Muscle layer of colon (tissue), 2 donors: ENCODE results near the gene HOXB2.
"Not testable (repeated sequence)": the region's sequence is repeated elsewhere in the genome, so short reads cannot be mapped to it uniquely, and the experiment has no call there.

ENCODE experiments used
- H3K27ac ChIP-seq: one replicate; pipeline ENCODE4 v1.7.0; 2013; ENCODE audit warnings: low read depth, mild to moderate bottlenecking, low read length, moderate library complexity
- H3K27me3 ChIP-seq, 2 donors: one replicate each; pipeline ENCODE4 v1.7.0; 2013; ENCODE audit warnings: low read length in 2 of 2, mild to moderate bottlenecking in 2 of 2; ENCODE audit not compliant: insufficient read depth in 2 of 2, control insufficient read depth in 1 of 2
- H3K36me3 ChIP-seq: one replicate; pipeline ENCODE4 v1.7.0; 2013; ENCODE audit warnings: mild to moderate bottlenecking, low read length; ENCODE audit not compliant: insufficient read depth
- H3K4me1 ChIP-seq: one replicate; pipeline ENCODE4 v1.7.0; 2013; ENCODE audit warnings: mild to moderate bottlenecking, low read length; ENCODE audit not compliant: insufficient read depth
- H3K4me3 ChIP-seq, 2 donors: one replicate each; pipeline ENCODE4 v1.7.0; 2013; ENCODE audit warnings: low read length in 2 of 2, low read depth in 1 of 2, mild to moderate bottlenecking in 1 of 2, moderate library complexity in 1 of 2
- H3K9ac ChIP-seq: one replicate; pipeline ENCODE4 v1.7.0; 2013; ENCODE audit warnings: low read length
- H3K9me3 ChIP-seq: one replicate; pipeline ENCODE4 v1.7.0; 2013; ENCODE audit warnings: mild to moderate bottlenecking, low read length
- donor health status: abdominal sarcoma.
- donor health status: Adenocarcinoma of cecum.

The HOXB2 gene

DNA sequence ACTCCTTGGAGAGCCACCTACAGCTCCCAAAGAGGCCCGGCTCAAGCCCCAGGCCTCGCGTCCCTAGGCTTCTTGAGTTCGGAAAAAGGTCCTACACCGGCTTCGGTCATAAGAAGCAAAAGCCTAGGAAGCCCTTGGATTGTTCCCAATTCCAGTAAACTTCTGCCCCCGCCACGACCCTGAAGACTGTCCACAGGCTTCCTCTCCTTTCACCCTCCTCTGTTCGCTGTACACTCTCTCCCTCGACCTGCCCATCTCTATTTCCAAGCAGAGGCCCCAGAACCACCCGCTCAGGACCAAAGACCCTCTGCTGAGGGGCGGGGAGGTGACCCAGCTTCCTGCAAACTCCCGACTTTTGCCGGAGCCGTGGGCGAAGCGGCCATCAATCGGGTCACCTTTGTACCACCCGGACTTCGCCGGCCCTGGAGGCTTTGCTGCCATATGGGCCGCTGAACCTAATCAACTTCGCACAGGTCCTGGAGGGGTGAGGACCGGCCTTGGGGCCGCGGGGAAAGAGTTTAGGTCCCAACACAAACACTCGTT is 2.7 kb downstream of the HOXB2 start:
- H3K4me1 ChIP-seq = peaks cover 33% of the 10 kb centered on the region
- peaks cover 4% of the 10 kb centered on the region for H3K36me3 ChIP-seq
- H3K27ac ChIP-seq = peak overlapping the region; percentile 99
- H3K27me3 ChIP-seq = no peaks in the 10 kb centered on the region
- H3K4me3 ChIP-seq = peak overlapping the region; percentile 78 to 96
- H3K9me3 ChIP-seq = no peaks in the 10 kb centered on the region
- peak overlapping the region; percentile 99 for H3K9ac ChIP-seq

GRCh38 chr17:48541577-48542113 is 3.3 kb downstream of the HOXB2 start:
- Histone ChIP-seq H3K9me3 (no peaks in the 10 kb centered on the region), H3K36me3 (peaks cover 4% of the 10 kb centered on the region), H3K9ac (peak overlapping the region; percentile 99), H3K4me1 (peaks cover 28% of the 10 kb centered on the region), H3K4me3 (peak overlapping the region; percentile 78 to 96), H3K27ac (peak overlapping the region; percentile 99), H3K27me3 (no peaks in the 10 kb centered on the region)

DNA sequence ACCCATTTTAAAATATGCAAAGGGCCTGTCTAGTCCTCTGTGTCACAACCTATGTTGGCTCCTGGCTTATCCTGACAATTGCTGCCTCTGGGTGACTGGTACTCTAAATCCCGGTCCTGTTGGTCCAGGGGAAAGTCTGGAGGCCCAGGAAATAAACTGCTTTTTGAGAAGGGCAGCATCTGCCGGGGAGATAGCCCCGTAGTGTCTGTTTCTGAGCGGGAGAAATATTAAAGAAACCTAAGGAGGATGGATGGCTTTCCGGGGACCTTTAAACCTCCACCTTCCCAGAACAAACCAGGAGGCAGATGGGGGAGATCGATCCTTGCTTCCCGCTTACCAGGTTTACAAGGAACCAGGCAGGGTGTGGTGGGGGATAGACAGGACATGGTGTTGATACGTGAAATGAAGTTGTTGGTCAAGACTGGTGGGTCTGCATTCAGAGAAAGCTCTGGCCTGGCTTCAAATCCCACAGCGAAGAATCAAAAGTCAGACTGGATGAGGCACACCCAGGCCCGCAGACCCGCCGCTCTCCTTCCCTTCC is 3.8 kb downstream of the HOXB2 start:
- H3K9ac ChIP-seq = peak overlapping the region; percentile 74
- no peaks in the 10 kb centered on the region for H3K9me3 ChIP-seq
- H3K36me3 ChIP-seq = peaks cover 4% of the 10 kb centered on the region
- H3K27me3 ChIP-seq = no peaks in the 10 kb centered on the region
- peak overlapping the region; percentile 78 to 96 for H3K4me3 ChIP-seq
- H3K27ac ChIP-seq = peak overlapping the region; percentile 99
- peaks cover 23% of the 10 kb centered on the region for H3K4me1 ChIP-seq

DNA sequence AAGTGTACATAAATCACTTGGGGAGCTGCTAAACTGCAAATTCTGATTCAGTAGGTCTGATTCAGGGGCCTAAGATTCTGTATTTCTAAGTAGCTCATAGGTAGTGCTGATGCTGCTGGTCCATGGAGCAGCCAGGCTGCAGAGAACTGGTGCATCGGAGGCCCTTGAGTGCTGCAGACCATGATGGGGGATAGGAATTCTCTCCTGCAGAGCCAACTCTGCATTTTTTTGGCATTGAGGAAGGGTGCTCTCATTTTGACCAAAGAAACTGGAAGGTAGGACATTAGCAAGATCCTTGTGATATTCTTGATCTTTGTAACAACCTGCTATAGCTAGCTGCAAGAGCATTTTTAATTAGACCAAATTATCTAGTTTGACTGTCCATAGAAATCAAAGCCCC is 4.7 kb downstream of the HOXB2 start:
- H3K4me1 ChIP-seq = peaks cover 14% of the 10 kb centered on the region
- peaks cover 4% of the 10 kb centered on the region for H3K36me3 ChIP-seq
- H3K9me3 ChIP-seq = no peaks in the 10 kb centered on the region
- no peak overlapping the region for H3K4me3 ChIP-seq
- H3K27me3 ChIP-seq = no peaks in the 10 kb centered on the region
- H3K27ac ChIP-seq = peak overlapping the region; percentile 99
- no peak overlapping the region for H3K9ac ChIP-seq

DNA sequence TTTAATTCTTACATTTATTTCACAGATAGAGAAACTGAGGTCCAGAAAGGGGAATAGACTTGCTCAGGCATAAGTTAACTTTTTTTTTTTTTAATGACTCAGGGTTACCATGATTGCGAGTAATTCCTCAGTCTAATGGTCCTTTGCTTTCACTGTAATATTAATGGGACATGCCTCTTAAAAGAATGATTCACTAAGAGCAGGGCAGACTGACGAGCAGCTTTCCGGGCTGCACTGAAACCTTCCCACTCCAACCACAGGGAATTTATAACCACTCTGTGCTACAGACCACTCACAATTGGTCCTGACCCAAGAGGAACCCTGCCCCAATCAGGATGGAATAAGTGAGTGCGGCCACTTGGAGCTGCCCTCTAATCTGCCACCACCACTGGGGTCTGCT is 5.7 kb downstream of the HOXB2 start:
- Histone ChIP-seq H3K4me1 (peaks cover 9% of the 10 kb centered on the region), H3K4me3 (no peak overlapping the region), H3K36me3 (peaks cover 4% of the 10 kb centered on the region), H3K9me3 (no peaks in the 10 kb centered on the region), H3K9ac (no peak overlapping the region), H3K27me3 (no peaks in the 10 kb centered on the region), H3K27ac (no peak overlapping the region)

DNA sequence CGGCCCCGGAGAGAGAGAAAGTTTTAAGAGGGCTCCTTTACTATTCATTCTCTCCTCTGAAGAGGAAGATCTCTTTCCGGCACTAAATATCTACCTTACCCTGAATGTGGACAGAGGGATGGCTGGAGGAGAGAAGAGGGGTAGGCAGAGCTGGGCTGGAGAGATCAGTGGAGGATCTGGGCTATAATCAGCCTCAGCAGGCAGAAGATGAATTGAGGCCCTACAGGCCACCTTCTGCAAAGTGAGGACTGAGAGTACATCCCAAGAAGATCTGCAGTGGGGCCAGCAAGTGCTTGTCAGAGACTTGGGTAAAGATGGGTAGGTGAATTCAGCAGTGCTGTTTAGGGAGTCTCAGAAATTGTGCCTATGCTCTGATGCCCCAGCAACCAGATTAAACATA is 7.6 kb downstream of the HOXB2 start:
- no peaks in the 10 kb centered on the region for H3K27me3 ChIP-seq

DNA sequence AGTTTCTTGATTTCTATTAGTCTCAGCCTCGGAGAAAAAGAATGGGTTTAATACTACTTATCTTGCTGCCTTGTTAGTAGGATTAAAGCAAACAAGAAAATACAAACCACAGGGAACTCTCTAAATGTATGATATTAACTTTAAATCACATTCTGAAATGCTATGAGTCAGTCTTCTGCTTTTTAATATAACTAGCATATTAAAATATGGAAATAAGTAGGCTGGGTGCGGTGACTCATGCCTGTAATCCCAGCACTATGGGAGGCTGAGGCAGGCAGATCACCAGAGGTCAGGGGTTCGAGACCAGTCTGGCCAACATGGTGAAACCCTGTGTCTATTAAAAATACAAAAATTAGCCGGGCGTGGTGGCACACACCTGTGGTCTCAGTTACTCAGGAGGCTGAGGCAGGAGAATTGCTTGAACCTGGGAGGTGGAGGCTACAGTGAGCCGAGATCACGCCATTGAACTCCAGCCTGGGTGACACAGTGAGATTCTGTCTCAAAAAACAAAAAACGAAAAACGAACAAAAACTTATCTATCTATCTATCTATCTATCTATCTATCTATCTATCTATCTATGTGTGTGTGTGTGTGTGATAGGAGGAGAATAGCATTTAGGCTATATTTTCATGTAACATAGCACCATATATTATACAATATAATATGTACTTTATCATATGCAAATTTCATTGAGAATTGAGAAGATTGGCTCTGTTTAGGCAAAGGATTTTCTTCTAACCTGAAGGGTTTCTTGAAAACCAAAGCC is 8.9 kb downstream of the HOXB2 start:
- not testable (repeated sequence) for H3K27me3 ChIP-seq, H3K27ac ChIP-seq, H3K36me3 ChIP-seq, H3K9me3 ChIP-seq, H3K4me1 ChIP-seq, H3K9ac ChIP-seq, H3K4me3 ChIP-seq

More for the DNA sequence above, 7.6 kb downstream of the HOXB2 start:
- Histone ChIP-seq H3K36me3 (peaks cover 4% of the 10 kb centered on the region), H3K4me1 (peaks cover 9% of the 10 kb centered on the region), H3K9ac (no peak overlapping the region), H3K4me3 (no peak overlapping the region), H3K27ac (no peak overlapping the region), H3K9me3 (no peaks in the 10 kb centered on the region)

- Histone ChIP-seq H3K4me3 (no peak overlapping the region), H3K4me1 (no peaks in the 10 kb centered on the region), H3K9ac (no peak overlapping the region), H3K27ac (no peak overlapping the region), H3K27me3 (no peaks in the 10 kb centered on the region), H3K9me3 (no peaks in the 10 kb centered on the region), H3K36me3 (no peaks in the 10 kb centered on the region)
Measured at GRCh38 chr17:48532261-48532660, 12.6 kb downstream of the HOXB2 start.

DNA sequence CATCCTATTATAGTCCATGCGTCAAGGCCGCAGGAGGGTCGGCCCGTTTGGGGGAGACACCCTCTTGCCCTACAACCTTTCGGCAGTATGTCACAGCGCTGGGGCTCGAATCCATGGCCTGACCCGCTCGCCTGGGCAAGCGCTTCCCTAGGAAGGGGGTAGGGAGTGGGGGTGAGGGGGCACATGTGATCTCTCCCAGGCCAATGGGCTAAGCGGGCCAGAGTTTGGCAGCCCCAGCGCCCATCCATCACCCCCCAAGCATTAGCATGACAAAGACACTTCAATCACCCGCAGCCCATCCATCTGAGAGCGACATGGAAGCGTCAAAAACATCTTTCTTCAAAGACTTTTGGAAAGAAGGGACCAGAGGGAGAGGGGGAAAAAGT is 14.0 kb downstream of the HOXB2 start, which contains the start of gene HOXB1:
HOXB1 (minus strand) TSS at position 125 of the 386 bp plus-strand sequence; CDS start at position 18, 107 bp downstream.
- Histone ChIP-seq H3K9me3 (no peaks in the 10 kb centered on the region), H3K4me3 (no peak within 1 kb of the TSS), H3K27me3 (no peaks in the 10 kb centered on the region), H3K27ac (no peak within 1 kb of the TSS), H3K9ac (no peak within 1 kb of the TSS), H3K36me3 (no peaks in the 10 kb centered on the region), H3K4me1 (no peaks in the 10 kb centered on the region)

DNA sequence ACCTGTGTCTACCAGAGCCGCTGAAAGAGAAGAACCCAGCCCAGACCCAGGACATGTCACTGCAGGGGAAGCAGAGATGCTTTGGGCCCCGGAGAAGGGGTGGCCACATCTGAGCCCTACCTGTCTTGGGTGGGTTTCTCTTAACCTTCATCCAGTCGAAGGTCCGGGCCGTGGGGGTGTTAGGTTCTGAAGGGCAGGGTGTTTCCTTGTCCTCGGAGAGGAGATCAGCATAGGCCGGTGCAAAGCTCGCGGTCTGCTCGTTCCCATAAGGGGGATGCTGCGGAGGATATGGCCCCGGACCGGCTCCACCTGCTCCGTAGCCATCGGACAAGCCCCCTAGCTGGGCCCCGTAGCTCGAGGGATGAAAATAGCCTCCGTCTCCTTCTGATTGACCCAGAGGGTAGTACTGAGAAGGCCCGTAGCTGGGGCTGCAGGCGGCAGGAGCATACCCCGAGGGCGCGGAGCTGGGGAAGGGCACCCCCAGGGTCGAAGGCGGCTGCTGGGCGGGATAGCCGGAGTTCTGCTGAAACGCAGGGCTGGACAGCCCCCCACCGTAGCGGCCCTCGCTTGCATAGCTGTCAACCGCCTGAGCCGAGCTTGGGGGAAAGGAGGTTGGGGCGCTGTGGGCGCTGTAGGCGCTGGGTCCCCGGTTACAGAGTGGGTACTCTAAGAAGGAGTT is 14.6 kb downstream of the HOXB2 start:
- no peaks in the 10 kb centered on the region for H3K9me3 ChIP-seq
- no peaks in the 10 kb centered on the region for H3K4me1 ChIP-seq
- H3K4me3 ChIP-seq = no peak overlapping the region
- no peak overlapping the region for H3K9ac ChIP-seq
- no peaks in the 10 kb centered on the region for H3K36me3 ChIP-seq
- no peaks in the 10 kb centered on the region for H3K27me3 ChIP-seq
- H3K27ac ChIP-seq = no peak overlapping the region

DNA sequence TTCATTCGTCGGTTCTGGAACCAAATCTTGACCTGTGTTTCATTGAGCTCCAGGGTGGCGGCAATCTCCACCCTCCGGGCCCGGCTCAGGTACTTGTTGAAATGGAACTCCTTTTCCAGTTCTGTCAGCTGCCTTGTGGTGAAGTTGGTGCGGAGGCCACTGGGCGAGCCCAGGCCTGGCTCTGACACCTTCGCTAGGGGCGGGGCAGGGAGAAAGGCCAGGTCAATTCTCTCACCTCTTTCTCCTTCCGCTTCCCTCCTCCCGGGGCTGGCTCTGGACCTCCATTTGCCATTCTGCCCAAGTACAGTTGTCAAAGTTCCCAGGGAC is 15.3 kb downstream of the HOXB2 start:
- H3K27ac ChIP-seq = no peak overlapping the region

More for the DNA sequence above, 15.3 kb downstream of the HOXB2 start:
- Histone ChIP-seq H3K4me1 (no peaks in the 10 kb centered on the region), H3K9ac (no peak overlapping the region), H3K9me3 (no peaks in the 10 kb centered on the region), H3K27me3 (no peaks in the 10 kb centered on the region), H3K36me3 (no peaks in the 10 kb centered on the region), H3K4me3 (no peak overlapping the region)
